Astrocyte (in vitro differentiated cells and primary cell): ENCODE results near the gene TPX2.

Source experiments
- EZH2 ChIP-seq: IDR thresholded peaks from 2 replicates; pipeline ENCODE4 v1.6.1; 2012; ENCODE audit warnings: mild to moderate bottlenecking, low read length, inconsistent platforms; ENCODE audit not compliant: insufficient read depth
- TF ChIP-seq, protein P1 (sequence below): IDR thresholded peaks from 2 replicates; pipeline ENCODE4 v1.5.1; 2011; ENCODE audit warnings: low read depth, mild to moderate bottlenecking, inconsistent platforms, low read length, moderate library complexity; ENCODE audit not compliant: insufficient read depth

DNA sequence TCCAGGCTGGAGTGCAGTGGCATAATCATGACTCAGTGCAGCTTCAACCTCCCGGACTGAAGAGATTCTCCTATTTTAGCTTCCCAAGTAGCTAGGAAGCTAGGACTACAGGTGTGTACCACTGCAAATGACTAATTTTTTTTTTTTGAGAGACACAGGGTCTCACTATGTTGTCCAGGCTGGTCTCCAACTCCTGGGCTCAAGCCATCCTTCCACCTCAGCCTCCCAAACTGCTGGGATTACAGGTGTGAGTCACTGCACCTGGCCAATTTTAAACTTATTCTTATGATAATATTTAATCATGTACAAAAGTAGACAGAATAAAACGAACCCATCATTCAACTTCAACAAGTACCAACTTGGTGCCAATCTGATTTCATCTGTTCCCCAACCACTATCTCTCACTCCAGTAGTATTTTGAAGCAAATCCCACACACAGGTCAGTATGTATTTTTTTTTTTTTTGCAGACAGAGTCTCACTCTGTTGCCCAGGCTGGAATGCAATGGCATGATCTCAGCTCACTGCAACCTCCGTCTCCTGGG lies 48.9 kb upstream of the TPX2 start:
- TF ChIP-seq, protein P1, sequence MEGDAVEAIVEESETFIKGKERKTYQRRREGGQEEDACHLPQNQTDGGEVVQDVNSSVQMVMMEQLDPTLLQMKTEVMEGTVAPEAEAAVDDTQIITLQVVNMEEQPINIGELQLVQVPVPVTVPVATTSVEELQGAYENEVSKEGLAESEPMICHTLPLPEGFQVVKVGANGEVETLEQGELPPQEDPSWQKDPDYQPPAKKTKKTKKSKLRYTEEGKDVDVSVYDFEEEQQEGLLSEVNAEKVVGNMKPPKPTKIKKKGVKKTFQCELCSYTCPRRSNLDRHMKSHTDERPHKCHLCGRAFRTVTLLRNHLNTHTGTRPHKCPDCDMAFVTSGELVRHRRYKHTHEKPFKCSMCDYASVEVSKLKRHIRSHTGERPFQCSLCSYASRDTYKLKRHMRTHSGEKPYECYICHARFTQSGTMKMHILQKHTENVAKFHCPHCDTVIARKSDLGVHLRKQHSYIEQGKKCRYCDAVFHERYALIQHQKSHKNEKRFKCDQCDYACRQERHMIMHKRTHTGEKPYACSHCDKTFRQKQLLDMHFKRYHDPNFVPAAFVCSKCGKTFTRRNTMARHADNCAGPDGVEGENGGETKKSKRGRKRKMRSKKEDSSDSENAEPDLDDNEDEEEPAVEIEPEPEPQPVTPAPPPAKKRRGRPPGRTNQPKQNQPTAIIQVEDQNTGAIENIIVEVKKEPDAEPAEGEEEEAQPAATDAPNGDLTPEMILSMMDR = no peak
- TF ChIP-seq EZH2 = no peak
